HPDE6-E6E7 (cell line): ENCODE measurements around the gene DUS2.

Experiments
- DNase-seq: peaks from one replicate; pipeline ENCODE4 v3.0.0; 2011; ENCODE audit warnings: missing footprints; ENCODE audit errors: extremely low spot score

DUS2 gene

GRCh38 chr16:68077866-68078700 is 55.0 kb downstream of the DUS2 start:
- no peak for DNase-seq

GRCh38 chr16:68078701-68079375 is 55.8 kb downstream of the DUS2 start:
- no peak for DNase-seq

- no peak for DNase-seq
Measured at GRCh38 chr16:68079376-68079625, 56.2 kb downstream of the DUS2 start.

- DNase-seq: no peak
Measured at GRCh38 chr16:68079626-68080344, 56.7 kb downstream of the DUS2 start.

- no peak for DNase-seq
Measured at GRCh38 chr16:68081861-68082628, 59.0 kb downstream of the DUS2 start.

- DNase-seq: no peak
Measured at GRCh38 chr16:68082629-68083238, 59.6 kb downstream of the DUS2 start.

GRCh38 chr16:68083239-68083781 is 60.2 kb downstream of the DUS2 start:
- DNase-seq: no peak

GRCh38 chr16:68083861-68084503 is 60.9 kb downstream of the DUS2 start:
- DNase-seq: no peak

- DNase-seq: no peak
Measured at GRCh38 chr16:68084504-68085258, 61.6 kb downstream of the DUS2 start.

GRCh38 chr16:68085259-68086071 is 62.4 kb downstream of the DUS2 start, which contains the start of gene NFATC3:
TSS of gene NFATC3 (plus strand) at chr16:68085370. CDS start at chr16:68085682, 312 bp downstream.
- DNase-seq: peak; percentile 97

- DNase-seq: no peak
Measured at GRCh38 chr16:68086336-68086841, 63.3 kb downstream of the DUS2 start.

GRCh38 chr16:68086860-68087268 is 63.8 kb downstream of the DUS2 start:
- DNase-seq: no peak

GRCh38 chr16:68087688-68088087 is 64.6 kb downstream of the DUS2 start:
- no peak for DNase-seq

GRCh38 chr16:68088130-68088972 is 65.3 kb downstream of the DUS2 start:
- DNase-seq: no peak

- DNase-seq: no peak
Measured at GRCh38 chr16:68089067-68089466, 66.0 kb downstream of the DUS2 start.

- no peak for DNase-seq
Measured at GRCh38 chr16:68090130-68090529, 67.0 kb downstream of the DUS2 start.

GRCh38 chr16:68090533-68090932 is 67.4 kb downstream of the DUS2 start:
- DNase-seq: no peak
